Measurements from ENCODE around the gene BNIP5.

Gene BNIP5

DNA sequence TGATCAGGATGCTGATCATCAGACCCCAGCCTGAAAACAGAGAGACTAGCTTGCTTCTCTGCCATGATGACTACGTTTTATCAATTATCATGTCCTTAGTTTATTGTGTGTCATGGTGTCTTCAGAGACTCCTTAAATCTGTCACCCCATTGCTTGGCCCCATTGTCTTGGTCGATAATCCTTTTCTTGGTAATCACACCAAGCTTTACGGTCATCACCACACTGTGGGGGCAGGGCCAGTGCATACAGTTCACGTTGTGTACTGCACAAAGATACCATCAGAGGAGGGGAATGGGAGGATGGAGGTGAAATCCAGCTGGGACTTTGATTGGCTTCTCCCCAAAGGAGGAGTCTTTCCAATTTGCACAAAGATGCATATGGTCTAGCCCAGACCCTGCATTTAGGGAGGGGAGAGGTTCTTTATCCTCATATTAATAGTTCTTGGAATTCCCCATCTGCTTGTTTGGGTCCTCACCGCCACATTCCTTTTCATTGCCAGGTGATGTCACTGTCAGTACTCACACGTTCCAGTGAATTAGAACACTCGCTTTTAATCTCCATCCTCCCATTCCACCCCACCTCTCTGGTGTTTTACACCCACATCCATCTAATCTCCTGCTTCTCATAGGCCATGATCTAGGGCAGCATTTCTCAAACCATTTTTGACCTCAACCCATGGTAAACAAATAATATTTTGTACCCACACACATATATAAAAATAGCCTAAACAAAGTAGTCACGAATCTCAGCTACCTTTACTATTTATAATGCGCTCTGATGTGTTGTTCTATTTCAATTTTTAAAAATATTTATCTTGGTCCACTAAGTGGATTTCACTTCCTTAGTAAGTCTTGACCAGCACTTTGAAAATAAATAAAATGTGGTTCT, 45.1 kb upstream of the BNIP5 start:
- ATAC-seq = no peak
- TF ChIP-seq ESRRG (CRISPR knock-in tag; IDR thresholded peaks at IDR 0.05) (no peak), BACH2 (CRISPR knock-in tag; IDR thresholded peaks at IDR 0.05; ENCODE audit: borderline replicate concordance) (no peak), GLIS3 (CRISPR knock-in tag; IDR thresholded peaks at IDR 0.05) (no peak), ZFP30 (CRISPR knock-in tag; IDR thresholded peaks at IDR 0.05) (no peak), ZC3H10 (CRISPR knock-in tag; IDR thresholded peaks at IDR 0.05) (no peak), ZNF70 (CRISPR knock-in tag; IDR thresholded peaks at IDR 0.05) (no peak), ZNF565 (CRISPR knock-in tag; conservative IDR thresholded peaks at IDR 0.05; ENCODE audit: low read depth) (no peak), CSDC2 (CRISPR knock-in tag; IDR thresholded peaks at IDR 0.05) (no peak), ARNTL (CRISPR knock-in tag; IDR thresholded peaks at IDR 0.05; ENCODE audit: borderline replicate concordance, low read depth) (no peak), CREB5 (CRISPR knock-in tag; IDR thresholded peaks at IDR 0.05; ENCODE audit: low read depth) (no peak), ISL1 (CRISPR knock-in tag; IDR thresholded peaks at IDR 0.05) (no peak), RARB (CRISPR knock-in tag; IDR thresholded peaks at IDR 0.05) (no peak), TCF4 (CRISPR knock-in tag; IDR thresholded peaks at IDR 0.05; ENCODE audit: borderline replicate concordance) (no peak), ZFP3 (CRISPR knock-in tag; IDR thresholded peaks at IDR 0.05) (no peak), ZNF8 (CRISPR knock-in tag; IDR thresholded peaks at IDR 0.05) (no peak)
- TF ChIP-seq, protein P1, sequence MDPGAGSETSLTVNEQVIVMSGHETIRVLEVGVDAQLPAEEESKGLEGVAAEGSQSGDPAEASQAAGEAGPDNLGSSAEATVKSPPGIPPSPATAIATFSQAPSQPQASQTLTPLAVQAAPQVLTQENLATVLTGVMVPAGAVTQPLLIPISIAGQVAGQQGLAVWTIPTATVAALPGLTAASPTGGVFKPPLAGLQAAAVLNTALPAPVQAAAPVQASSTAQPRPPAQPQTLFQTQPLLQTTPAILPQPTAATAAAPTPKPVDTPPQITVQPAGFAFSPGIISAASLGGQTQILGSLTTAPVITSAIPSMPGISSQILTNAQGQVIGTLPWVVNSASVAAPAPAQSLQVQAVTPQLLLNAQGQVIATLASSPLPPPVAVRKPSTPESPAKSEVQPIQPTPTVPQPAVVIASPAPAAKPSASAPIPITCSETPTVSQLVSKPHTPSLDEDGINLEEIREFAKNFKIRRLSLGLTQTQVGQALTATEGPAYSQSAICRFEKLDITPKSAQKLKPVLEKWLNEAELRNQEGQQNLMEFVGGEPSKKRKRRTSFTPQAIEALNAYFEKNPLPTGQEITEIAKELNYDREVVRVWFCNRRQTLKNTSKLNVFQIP (CRISPR knock-in tag; IDR thresholded peaks at IDR 0.05; ENCODE audit: borderline replicate concordance, low read depth) = no peak
- TF ChIP-seq, protein P2, sequence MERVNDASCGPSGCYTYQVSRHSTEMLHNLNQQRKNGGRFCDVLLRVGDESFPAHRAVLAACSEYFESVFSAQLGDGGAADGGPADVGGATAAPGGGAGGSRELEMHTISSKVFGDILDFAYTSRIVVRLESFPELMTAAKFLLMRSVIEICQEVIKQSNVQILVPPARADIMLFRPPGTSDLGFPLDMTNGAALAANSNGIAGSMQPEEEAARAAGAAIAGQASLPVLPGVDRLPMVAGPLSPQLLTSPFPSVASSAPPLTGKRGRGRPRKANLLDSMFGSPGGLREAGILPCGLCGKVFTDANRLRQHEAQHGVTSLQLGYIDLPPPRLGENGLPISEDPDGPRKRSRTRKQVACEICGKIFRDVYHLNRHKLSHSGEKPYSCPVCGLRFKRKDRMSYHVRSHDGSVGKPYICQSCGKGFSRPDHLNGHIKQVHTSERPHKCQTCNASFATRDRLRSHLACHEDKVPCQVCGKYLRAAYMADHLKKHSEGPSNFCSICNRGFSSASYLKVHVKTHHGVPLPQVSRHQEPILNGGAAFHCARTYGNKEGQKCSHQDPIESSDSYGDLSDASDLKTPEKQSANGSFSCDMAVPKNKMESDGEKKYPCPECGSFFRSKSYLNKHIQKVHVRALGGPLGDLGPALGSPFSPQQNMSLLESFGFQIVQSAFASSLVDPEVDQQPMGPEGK (CRISPR knock-in tag; IDR thresholded peaks at IDR 0.05; ENCODE audit: borderline replicate concordance) = no peak
- TF ChIP-seq, protein P3, sequence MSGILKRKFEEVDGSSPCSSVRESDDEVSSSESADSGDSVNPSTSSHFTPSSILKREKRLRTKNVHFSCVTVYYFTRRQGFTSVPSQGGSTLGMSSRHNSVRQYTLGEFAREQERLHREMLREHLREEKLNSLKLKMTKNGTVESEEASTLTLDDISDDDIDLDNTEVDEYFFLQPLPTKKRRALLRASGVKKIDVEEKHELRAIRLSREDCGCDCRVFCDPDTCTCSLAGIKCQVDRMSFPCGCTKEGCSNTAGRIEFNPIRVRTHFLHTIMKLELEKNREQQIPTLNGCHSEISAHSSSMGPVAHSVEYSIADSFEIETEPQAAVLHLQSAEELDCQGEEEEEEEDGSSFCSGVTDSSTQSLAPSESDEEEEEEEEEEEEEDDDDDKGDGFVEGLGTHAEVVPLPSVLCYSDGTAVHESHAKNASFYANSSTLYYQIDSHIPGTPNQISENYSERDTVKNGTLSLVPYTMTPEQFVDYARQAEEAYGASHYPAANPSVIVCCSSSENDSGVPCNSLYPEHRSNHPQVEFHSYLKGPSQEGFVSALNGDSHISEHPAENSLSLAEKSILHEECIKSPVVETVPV (CRISPR knock-in tag; IDR thresholded peaks at IDR 0.05) = no peak

- no peak for ATAC-seq
- TF ChIP-seq, protein P1 (CRISPR knock-in tag; IDR thresholded peaks at IDR 0.05; ENCODE audit: borderline replicate concordance, low read depth) = no peak
- TF ChIP-seq ARNTL (CRISPR knock-in tag; IDR thresholded peaks at IDR 0.05; ENCODE audit: borderline replicate concordance, low read depth) (no peak), PPARA (CRISPR knock-in tag; IDR thresholded peaks at IDR 0.05; ENCODE audit: borderline replicate concordance) (no peak), ESRRG (CRISPR knock-in tag; IDR thresholded peaks at IDR 0.05) (no peak), ISL1 (CRISPR knock-in tag; IDR thresholded peaks at IDR 0.05) (no peak), ZNF70 (CRISPR knock-in tag; IDR thresholded peaks at IDR 0.05) (no peak), ZFP30 (CRISPR knock-in tag; IDR thresholded peaks at IDR 0.05) (no peak), BACH2 (CRISPR knock-in tag; IDR thresholded peaks at IDR 0.05; ENCODE audit: borderline replicate concordance) (no peak), ZNF8 (CRISPR knock-in tag; IDR thresholded peaks at IDR 0.05) (no peak), OSR1 (CRISPR knock-in tag; IDR thresholded peaks at IDR 0.05) (no peak), RARB (CRISPR knock-in tag; IDR thresholded peaks at IDR 0.05) (no peak), TCF4 (CRISPR knock-in tag; IDR thresholded peaks at IDR 0.05; ENCODE audit: borderline replicate concordance) (no peak), TOX (CRISPR knock-in tag; IDR thresholded peaks at IDR 0.05; ENCODE audit: borderline replicate concordance) (no peak), GLIS3 (CRISPR knock-in tag; IDR thresholded peaks at IDR 0.05) (no peak), CSDC2 (CRISPR knock-in tag; IDR thresholded peaks at IDR 0.05) (no peak), SNAI2 (CRISPR knock-in tag; IDR thresholded peaks at IDR 0.05) (no peak)
- TF ChIP-seq, protein P2 (CRISPR knock-in tag; IDR thresholded peaks at IDR 0.05; ENCODE audit: borderline replicate concordance) = no peak
- TF ChIP-seq, protein P3 (CRISPR knock-in tag; IDR thresholded peaks at IDR 0.05) = no peak
- TF ChIP-seq, protein P4, sequence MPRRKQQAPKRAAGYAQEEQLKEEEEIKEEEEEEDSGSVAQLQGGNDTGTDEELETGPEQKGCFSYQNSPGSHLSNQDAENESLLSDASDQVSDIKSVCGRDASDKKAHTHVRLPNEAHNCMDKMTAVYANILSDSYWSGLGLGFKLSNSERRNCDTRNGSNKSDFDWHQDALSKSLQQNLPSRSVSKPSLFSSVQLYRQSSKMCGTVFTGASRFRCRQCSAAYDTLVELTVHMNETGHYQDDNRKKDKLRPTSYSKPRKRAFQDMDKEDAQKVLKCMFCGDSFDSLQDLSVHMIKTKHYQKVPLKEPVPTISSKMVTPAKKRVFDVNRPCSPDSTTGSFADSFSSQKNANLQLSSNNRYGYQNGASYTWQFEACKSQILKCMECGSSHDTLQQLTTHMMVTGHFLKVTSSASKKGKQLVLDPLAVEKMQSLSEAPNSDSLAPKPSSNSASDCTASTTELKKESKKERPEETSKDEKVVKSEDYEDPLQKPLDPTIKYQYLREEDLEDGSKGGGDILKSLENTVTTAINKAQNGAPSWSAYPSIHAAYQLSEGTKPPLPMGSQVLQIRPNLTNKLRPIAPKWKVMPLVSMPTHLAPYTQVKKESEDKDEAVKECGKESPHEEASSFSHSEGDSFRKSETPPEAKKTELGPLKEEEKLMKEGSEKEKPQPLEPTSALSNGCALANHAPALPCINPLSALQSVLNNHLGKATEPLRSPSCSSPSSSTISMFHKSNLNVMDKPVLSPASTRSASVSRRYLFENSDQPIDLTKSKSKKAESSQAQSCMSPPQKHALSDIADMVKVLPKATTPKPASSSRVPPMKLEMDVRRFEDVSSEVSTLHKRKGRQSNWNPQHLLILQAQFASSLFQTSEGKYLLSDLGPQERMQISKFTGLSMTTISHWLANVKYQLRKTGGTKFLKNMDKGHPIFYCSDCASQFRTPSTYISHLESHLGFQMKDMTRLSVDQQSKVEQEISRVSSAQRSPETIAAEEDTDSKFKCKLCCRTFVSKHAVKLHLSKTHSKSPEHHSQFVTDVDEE (CRISPR knock-in tag; IDR thresholded peaks at IDR 0.05) = no peak
Observed at GRCh38 chr6:36380166-36380565, 43.5 kb upstream of the BNIP5 start.
